Caki2 (cell line): ENCODE data around the gene THAP3. TPM values are rescaled to one million over a fixed set of nuclear protein-coding genes. Genes with fewer than 3 reads are reported as not detected.
"Not testable (repeated sequence)": the region's sequence is repeated elsewhere in the genome, so short reads cannot be mapped to it uniquely, and the experiment has no call there.

Experiments used
- DNase-seq: peaks from one replicate; pipeline ENCODE4 v3.0.0-alpha.2; 2015; ENCODE audit warnings: low read depth
- in situ Hi-C: cut with HindIII; loops from 2 replicates; pipeline ENCODE4 v1.10.0; 2016; ENCODE audit warnings: low sequenced_read_pairs, low pct_unique_long_range_greater_than_20kb, mixed read lengths
- total RNA-seq: library from RNA; depleted of rRNA; stranded (reverse); fragments of >200 nt; shearing (Covaris generic); gene quantifications from 2 replicates; pipeline ENCODE4 v1.2.3, GENCODE V29; 2014; ENCODE audit warnings: low replicate concordance; rRNA removed

THAP3 gene
- total RNA-seq, 1 experiment from 2014 or later = 32.9 TPM

DNA sequence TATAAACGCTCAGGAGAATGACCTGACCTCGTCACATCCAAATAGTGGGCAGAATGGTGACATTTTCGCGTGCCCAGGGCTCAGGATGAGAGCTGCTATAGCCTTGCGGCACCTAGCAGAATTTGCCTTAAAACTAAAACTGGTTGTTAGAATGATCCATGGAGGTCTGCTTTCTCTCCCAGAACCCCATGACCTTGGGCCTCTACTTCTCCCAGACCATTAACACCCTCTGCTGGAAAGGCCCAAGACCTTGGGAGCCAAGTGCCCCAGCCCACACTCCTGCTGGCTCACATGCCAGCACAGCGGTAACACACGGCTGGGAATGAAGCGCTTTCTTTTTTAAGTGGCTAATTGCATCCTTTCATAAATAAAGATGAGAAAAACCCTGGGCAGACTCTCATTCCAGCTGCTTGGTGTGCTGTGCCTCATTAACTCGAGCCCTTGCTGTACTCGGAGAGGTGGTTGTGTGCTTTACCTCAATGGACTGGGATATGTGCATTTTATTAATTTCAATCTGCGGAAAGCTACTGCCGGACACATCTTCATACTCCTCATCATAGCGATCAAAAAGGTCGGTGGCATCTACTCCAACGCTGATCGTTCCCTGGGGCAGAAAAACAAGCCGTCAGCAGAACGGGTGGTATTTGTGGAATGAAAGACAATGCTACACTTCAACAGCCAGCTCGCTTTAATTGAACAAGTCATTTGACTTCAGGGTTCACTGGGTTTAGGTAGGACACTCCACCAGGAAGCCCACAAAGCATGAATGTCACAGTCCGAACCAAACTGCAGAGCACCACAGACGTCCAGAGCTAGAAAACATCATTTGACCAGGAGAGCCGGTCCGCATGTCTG is 29.0 kb downstream of the THAP3 start:
- in situ Hi-C loops = no loop called here
- DNase-seq = peak; percentile 81

DNA sequence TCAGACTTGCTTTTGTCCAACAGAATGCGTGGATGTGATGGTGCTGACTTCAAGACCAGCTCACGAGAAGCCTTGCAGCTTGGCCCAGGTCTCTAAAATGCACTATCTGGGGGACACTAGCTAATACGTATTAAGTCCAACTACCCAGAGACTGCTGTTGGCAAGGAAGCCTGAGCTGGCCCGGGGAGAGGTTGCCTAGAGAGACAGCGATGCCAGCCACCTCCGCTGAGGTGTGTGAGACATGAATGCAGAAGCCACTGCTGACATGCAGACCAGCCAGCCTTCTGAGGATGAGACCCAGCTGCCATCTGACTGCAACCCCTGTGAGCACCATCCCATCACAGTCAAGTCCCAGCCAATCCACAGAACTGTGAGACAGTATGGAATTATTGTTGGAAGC is 32.5 kb downstream of the THAP3 start:
- in situ Hi-C loops = no loop called here
- DNase-seq = no peak

GRCh38 chr1:6658359-6659060 is 33.8 kb downstream of the THAP3 start:
- DNase-seq = no peak
- in situ Hi-C loops = no loop called here

DNA sequence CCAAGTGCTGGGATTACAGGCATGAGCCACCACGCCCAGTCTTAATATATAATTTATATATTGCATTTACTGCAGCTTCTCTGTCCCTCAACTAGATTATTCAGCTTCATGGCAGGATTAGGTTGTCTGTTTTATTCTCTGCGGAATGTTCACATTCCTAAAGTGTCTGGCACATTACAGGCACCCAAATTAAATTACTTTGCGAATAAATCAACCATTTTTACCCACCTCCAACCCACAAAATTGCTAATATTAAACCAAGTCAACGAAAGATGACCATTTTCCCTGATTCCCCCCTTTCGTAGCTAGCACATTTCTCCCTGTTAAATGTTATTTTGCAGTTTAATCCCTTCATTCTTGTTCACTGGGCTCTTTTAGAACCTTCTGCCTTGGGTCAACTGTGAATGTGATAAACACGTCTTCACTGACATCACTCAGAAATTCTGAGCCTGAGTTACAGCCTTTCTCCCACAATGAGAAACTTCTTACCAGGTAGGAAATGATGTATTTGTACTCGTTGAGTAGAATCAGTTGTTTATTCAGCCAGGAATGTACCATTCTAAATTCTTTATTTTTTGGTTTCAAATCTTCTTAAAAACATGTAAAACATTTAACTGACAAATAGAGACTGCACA is 35.9 kb downstream of the THAP3 start:
- no peak for DNase-seq
- in situ Hi-C loops = no loop called here

- DNase-seq, in situ Hi-C loops: not testable (repeated sequence)
Observed at GRCh38 chr1:6662468-6662867, 37.8 kb downstream of the THAP3 start.

- DNase-seq = no peak
- in situ Hi-C loops = no loop called here
Observed at GRCh38 chr1:6666696-6667095, 42.0 kb downstream of the THAP3 start.

DNA sequence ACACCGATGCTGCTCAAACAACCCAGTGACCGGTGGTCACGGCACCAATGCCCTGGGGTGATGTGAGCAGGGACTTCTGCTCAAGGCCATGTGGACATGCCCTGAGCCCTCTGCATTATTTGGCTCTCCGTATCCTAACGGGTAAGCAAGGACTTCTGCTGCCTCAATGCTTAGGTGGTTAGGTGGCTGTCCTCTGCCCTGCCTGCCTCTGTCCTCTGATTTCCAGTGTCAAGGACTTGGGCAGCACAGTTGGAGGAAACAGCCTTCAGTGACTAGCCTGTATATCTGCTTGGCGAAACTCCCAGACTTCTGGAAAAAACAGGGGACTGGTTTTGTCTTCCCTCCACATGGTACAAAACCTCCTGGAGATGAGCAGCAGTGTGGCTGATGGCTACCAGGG is 42.5 kb downstream of the THAP3 start:
- in situ Hi-C loops = no loop called here
- no peak for DNase-seq

DNA sequence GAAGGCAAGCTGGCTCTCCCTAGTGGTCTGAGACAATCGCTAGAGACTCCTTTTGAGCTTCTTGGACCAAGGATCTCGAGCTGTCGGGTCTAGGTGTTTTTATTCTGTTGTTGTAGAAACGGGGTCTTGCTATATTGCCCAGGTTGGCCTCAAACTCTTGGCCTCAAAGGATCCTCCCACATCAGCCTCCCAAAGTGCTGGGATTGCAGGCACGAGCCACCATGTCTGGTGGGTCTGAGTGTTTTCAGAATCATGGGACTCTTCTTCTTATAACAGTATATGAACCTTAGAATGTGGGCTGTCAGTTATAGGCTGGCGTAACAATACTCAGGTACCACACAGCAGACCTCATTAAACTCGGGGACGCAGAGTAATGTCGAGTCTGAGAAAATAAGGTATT is 43.8 kb downstream of the THAP3 start:
- in situ Hi-C loops = no loop called here
- DNase-seq = no peak

GRCh38 chr1:6672558-6672957 is 47.9 kb downstream of the THAP3 start:
- in situ Hi-C loops = no loop called here

GRCh38 chr1:6673816-6674398 is 49.2 kb downstream of the THAP3 start:
- DNase-seq = no peak
- in situ Hi-C loops = no loop called here

More at GRCh38 chr1:6672558-6672957, 47.9 kb downstream of the THAP3 start:
- DNase-seq = no peak

DNA sequence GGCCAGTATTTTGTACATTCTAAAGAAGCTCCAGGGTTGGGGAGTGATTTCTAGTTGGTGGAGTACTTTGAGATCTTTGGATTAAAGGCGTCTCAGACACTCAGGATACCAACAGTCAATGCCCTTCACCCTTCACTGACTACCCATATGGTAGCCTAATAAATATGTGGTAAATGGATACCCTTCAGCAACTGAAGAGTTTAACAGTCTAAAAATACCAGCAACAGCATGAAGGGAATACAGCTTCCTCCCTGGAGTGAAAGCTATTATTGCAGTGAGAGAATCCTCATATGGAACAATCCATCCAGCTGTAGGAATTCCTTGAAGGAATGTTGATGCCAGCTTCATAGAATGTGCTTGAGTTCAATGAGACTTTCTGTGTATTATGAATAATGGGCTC is 50.1 kb downstream of the THAP3 start:
- in situ Hi-C loops = no loop called here
- DNase-seq = no peak

DNA sequence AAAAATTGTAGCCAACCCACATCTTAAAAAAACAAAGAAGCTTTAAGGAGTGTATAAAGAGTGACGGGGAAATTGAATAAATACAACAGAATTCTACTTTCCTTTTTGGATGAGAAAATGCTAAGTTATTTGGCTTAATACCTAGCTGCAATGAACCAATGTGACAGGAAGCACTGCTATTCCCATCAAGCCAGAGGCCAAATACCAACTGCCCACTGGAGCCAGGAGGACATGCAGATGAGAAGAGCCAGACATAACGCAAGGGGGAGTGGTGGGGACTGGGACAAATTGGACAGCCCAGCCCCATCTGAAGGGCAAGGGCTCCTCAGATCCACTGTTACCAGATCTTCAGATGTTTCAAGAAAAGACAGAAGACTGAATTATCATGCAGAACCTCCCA is 51.3 kb downstream of the THAP3 start:
- DNase-seq = peak; percentile 14
- in situ Hi-C loops = no loop called here

Other genes with a start within 250 kb of the THAP3 start
- 145 and 177 TPM in 2 replicates for gene ACOT7, start 231.1 kb upstream of the THAP3 start, total RNA-seq
- 1.5 and 1.8 TPM in 2 replicates for gene HES2, start 204.9 kb upstream of the THAP3 start, total RNA-seq
- gene ESPN, start 200.1 kb upstream of the THAP3 start, total RNA-seq = 4.8 and 6.9 TPM in 2 replicates
- 1.8 and 4.3 TPM in 2 replicates for gene TNFRSF25, start 158.7 kb upstream of the THAP3 start, total RNA-seq
- 3.3 and 4.9 TPM in 2 replicates for gene PLEKHG5, start 133.2 kb upstream of the THAP3 start, total RNA-seq
- gene NOL9, start 70.4 kb upstream of the THAP3 start, total RNA-seq = 11.2 and 25.5 TPM in 2 replicates
- gene TAS1R1, start 69.6 kb upstream of the THAP3 start, total RNA-seq = not detected in 2 replicates
- gene ZBTB48, start 44.9 kb upstream of the THAP3 start, total RNA-seq = 12.0 and 36.7 TPM in 2 replicates
- gene KLHL21, start 22.0 kb upstream of the THAP3 start, total RNA-seq = 36.3 and 38.2 TPM in 2 replicates
- 11.0 and 12.6 TPM in 2 replicates for gene PHF13, start 11.1 kb upstream of the THAP3 start, total RNA-seq
- gene DNAJC11, start 76.9 kb downstream of the THAP3 start, total RNA-seq = 34.8 and 36.9 TPM in 2 replicates
- gene CAMTA1, start 160.6 kb downstream of the THAP3 start, total RNA-seq = 102 and 152 TPM in 2 replicates